HEK293 (cell line): ENCODE results near the gene RCAN2.

Experiments
- CTCF ChIA-PET: fragments of 350-600 bp; formaldehyde crosslinking; extraction: SDS; loops from one replicate; lab custom pipeline; 2021; ENCODE audit warnings: antibody characterized with exemption; lab: Yijun Ruan, JAX
- POLR2A ChIA-PET: fragments of 300-600 bp; formaldehyde crosslinking; extraction: SDS; loops from one replicate; lab custom pipeline; 2020; ENCODE audit warnings: antibody characterized with exemption, inconsistent platforms; lab: Yijun Ruan, JAX
- H3K27ac ChIP-seq: fragments of 200-500 bp; sonication (Bioruptor generic); 2 replicates; pipeline ENCODE4 v1.5.1; 2014; ENCODE audit warnings: low read depth, low read length, control low read depth, inconsistent platforms; ENCODE audit errors: extremely low read depth
- H3K36me3 ChIP-seq, 2 experiments: fragments of 200-500 bp in 1 of 2; sonication (Bioruptor generic) in 1 of 2; 1 replicate in 1 of 2; 2 replicates in 1 of 2; pipeline ENCODE4 v1.5.1; 2014 to 2017; ENCODE audit warnings: inconsistent platforms in 2 of 2, low read length in 2 of 2; ENCODE audit not compliant: control insufficient read depth in 2 of 2, insufficient read depth in 1 of 2
- H3K4me1 ChIP-seq: fragments of 200-500 bp; sonication (Bioruptor generic); 2 replicates; pipeline ENCODE4 v1.5.1; 2014; ENCODE audit warnings: mild to moderate bottlenecking, low read length, inconsistent platforms; ENCODE audit not compliant: control insufficient read depth, insufficient read depth
- H3K4me3 ChIP-seq: 2 replicates; pipeline ENCODE4 v1.5.1; 2011; ENCODE audit warnings: low read depth, mild to moderate bottlenecking, control low read depth, low read length, moderate library complexity
- H3K9me3 ChIP-seq: fragments of 200-500 bp; sonication (Bioruptor generic); 2 replicates; pipeline ENCODE4 v1.5.1; 2014; ENCODE audit warnings: low read depth, low read length, inconsistent platforms; ENCODE audit not compliant: control insufficient read depth, insufficient read depth
- IKZF3 ChIP-seq: fragments of 450-650 bp; IDR thresholded peaks from 2 replicates; pipeline ENCODE4 v1.5.0; 2018; ENCODE audit warnings: missing biosample characterization, mild to moderate bottlenecking, missing genetic modification characterization, moderate library complexity
- PRDM2 ChIP-seq: fragments of 450-650 bp; formaldehyde crosslinking; IDR thresholded peaks from 2 replicates; pipeline ENCODE4 v1.5.1; 2016; ENCODE audit warnings: missing biosample characterization, missing genetic modification characterization, borderline replicate concordance
- WT1 ChIP-seq: fragments of 450-650 bp; formaldehyde crosslinking; IDR thresholded peaks from 2 replicates; pipeline ENCODE4 v1.5.1; 2016; ENCODE audit warnings: missing biosample characterization, missing genetic modification characterization
- ZBTB20 ChIP-seq: fragments of 450-650 bp; formaldehyde crosslinking; IDR thresholded peaks from 2 replicates; pipeline ENCODE4 v1.5.1; 2016; ENCODE audit warnings: missing biosample characterization, missing genetic modification characterization
- ZBTB44 ChIP-seq: fragments of 450-650 bp; IDR thresholded peaks from 2 replicates; pipeline ENCODE4 v1.5.1; 2018; ENCODE audit warnings: missing biosample characterization, mild to moderate bottlenecking, missing genetic modification characterization
- ZFP69B ChIP-seq: fragments of 450-650 bp; formaldehyde crosslinking; IDR thresholded peaks from 2 replicates; pipeline ENCODE4 v1.5.1; 2016; ENCODE audit warnings: missing biosample characterization, missing genetic modification characterization
- ZNF214 ChIP-seq: fragments of 450-650 bp; formaldehyde crosslinking; IDR thresholded peaks from 2 replicates; pipeline ENCODE4 v1.5.1; 2017; ENCODE audit warnings: missing biosample characterization, mild to moderate bottlenecking, missing genetic modification characterization, borderline replicate concordance
- ZNF521 ChIP-seq: fragments of 450-650 bp; formaldehyde crosslinking; IDR thresholded peaks from 2 replicates; pipeline ENCODE4 v1.5.1; 2017; ENCODE audit warnings: missing biosample characterization, mild to moderate bottlenecking, missing genetic modification characterization
- ZNF600 ChIP-seq: fragments of 450-650 bp; formaldehyde crosslinking; IDR thresholded peaks from 2 replicates; pipeline ENCODE4 v1.5.1; 2016; ENCODE audit warnings: missing biosample characterization, missing genetic modification characterization
- ZNF707 ChIP-seq: fragments of 450-650 bp; formaldehyde crosslinking; IDR thresholded peaks from 2 replicates; pipeline ENCODE4 v1.5.1; 2016; ENCODE audit warnings: missing biosample characterization, missing genetic modification characterization
- ZNF747 ChIP-seq: fragments of 450-650 bp; formaldehyde crosslinking; IDR thresholded peaks from 2 replicates; pipeline ENCODE4 v1.5.1; 2016; ENCODE audit warnings: missing biosample characterization, missing genetic modification characterization
- ZSCAN4 ChIP-seq: fragments of 450-650 bp; formaldehyde crosslinking; IDR thresholded peaks from 2 replicates; pipeline ENCODE4 v1.5.1; 2017; ENCODE audit warnings: missing biosample characterization, missing genetic modification characterization
- ZXDB ChIP-seq: fragments of 450-650 bp; formaldehyde crosslinking; IDR thresholded peaks from 2 replicates; pipeline ENCODE4 v1.5.1; 2016; ENCODE audit warnings: missing biosample characterization, missing genetic modification characterization
- TF ChIP-seq, protein P1 (sequence below): fragments of 450-650 bp; formaldehyde crosslinking; conservative IDR thresholded peaks from 2 replicates; pipeline ENCODE4 v1.5.1; 2016; ENCODE audit warnings: low read depth, missing biosample characterization, missing genetic modification characterization
- TF ChIP-seq, protein P2 (sequence below): fragments of 450-650 bp; formaldehyde crosslinking; IDR thresholded peaks from 2 replicates; pipeline ENCODE4 v1.5.1; 2016; ENCODE audit warnings: missing biosample characterization, missing genetic modification characterization

RCAN2 gene

DNA sequence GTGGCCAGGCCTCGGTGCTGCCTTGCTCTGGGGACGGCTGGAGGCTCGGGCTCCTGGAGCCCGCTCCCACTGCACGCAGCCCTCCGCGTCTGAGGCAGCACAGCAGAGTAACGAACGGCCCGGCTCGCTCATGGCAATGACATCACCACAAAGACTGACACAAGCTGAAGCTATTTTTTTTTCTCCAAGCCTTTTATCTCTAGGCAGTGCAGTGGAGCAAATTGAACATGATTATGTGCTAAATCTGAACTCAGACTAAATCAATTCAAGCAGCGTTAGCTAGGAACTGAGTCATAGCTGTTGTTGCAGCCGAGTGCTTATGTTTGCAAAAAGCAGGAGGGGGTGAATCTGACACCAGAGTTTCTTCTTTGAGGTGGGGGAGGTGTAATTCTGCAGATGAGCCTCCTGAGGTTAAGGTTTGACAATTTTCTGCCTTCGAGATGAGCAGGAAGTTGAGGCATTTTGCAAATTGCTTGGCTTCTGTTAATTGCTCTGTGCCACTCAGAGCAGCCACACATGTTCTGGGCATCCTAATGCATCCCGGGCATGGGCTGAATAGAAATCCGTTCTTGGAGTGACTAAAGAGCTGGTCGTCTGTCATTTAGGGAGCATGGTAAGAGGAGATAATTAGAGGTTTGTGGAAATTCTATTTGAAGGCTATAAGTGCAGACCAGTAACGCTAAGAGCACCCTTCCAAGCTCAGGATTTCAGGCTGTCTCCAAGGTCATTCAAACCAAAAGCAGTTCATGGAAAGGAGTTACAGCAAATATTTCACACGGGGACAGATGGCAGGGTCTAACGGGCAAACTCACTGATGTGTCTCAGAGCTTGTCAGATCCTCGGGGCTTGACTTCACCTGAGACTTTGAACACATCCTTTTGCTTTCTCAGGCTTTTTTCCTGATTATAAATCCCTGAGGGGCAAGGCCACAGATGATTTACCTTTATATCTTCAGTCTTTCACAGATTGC lies 165.4 kb downstream of the RCAN2 start:
- Histone ChIP-seq H3K4me3 (peak overlapping the region; percentile 9; the same call in 1 of the 2 replicates), H3K36me3 (no peaks in the 10 kb centered on the region), H3K27ac (no peak overlapping the region), H3K4me1 (peaks cover 8% of the 10 kb centered on the region), H3K9me3 (no peaks in the 10 kb centered on the region)
- ChIA-PET POLR2A (interaction anchor here (0.6 to 1.1 kb wide), 3 partner anchors 154 to 559 kb away, joined by 3 read pairs; partner anchors contain the start of gene ENPP5), CTCF (interaction anchor here (0.5 to 3.0 kb wide), 7 partner anchors 84 to 698 kb away, joined by 3 to 13 read pairs (median 3); no protein-coding TSS in a partner anchor)
- TF ChIP-seq ZSCAN4 (tag by site-specific recombination) (no peak), ZXDB (tag by site-specific recombination) (peak; percentile 45; the same call in 1 of the 2 replicates), WT1 (tag by site-specific recombination) (no peak), ZNF521 (no peak), IKZF3 (tag by site-specific recombination) (peak; percentile 36; the same call in 1 of the 2 replicates), ZNF600 (tag by site-specific recombination) (peak; percentile 63; the same call in 1 of the 2 replicates), ZNF707 (tag by site-specific recombination) (no peak), PRDM2 (tag by site-specific recombination) (no peak), ZNF214 (no peak), ZBTB20 (tag by site-specific recombination) (peak; percentile 83), ZBTB44 (tag by site-specific recombination) (peak; percentile 69; the same call in 1 of the 2 replicates), ZNF747 (tag by site-specific recombination) (no peak), ZFP69B (tag by site-specific recombination) (peak; percentile 24; the same call in 1 of the 2 replicates)
- TF ChIP-seq, protein P1, sequence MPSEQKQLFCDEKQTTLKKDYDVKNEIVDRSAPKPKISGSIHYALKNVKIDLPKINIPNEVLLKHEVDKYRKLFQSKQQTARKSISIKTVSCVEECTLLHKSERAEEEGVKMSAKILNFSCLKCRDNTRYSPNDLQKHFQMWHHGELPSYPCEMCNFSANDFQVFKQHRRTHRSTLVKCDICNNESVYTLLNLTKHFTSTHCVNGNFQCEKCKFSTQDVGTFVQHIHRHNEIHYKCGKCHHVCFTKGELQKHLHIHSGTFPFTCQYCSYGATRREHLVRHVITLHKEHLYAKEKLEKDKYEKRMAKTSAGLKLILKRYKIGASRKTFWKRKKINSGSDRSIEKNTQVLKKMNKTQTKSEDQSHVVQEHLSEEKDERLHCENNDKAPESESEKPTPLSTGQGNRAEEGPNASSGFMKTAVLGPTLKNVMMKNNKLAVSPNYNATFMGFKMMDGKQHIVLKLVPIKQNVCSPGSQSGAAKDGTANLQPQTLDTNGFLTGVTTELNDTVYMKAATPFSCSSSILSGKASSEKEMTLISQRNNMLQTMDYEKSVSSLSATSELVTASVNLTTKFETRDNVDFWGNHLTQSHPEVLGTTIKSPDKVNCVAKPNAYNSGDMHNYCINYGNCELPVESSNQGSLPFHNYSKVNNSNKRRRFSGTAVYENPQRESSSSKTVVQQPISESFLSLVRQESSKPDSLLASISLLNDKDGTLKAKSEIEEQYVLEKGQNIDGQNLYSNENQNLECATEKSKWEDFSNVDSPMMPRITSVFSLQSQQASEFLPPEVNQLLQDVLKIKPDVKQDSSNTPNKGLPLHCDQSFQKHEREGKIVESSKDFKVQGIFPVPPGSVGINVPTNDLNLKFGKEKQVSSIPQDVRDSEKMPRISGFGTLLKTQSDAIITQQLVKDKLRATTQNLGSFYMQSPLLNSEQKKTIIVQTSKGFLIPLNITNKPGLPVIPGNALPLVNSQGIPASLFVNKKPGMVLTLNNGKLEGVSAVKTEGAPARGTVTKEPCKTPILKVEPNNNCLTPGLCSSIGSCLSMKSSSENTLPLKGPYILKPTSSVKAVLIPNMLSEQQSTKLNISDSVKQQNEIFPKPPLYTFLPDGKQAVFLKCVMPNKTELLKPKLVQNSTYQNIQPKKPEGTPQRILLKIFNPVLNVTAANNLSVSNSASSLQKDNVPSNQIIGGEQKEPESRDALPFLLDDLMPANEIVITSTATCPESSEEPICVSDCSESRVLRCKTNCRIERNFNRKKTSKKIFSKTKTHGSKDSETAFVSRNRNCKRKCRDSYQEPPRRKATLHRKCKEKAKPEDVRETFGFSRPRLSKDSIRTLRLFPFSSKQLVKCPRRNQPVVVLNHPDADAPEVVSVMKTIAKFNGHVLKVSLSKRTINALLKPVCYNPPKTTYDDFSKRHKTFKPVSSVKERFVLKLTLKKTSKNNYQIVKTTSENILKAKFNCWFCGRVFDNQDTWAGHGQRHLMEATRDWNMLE: peak; percentile 22
- TF ChIP-seq, protein P2, sequence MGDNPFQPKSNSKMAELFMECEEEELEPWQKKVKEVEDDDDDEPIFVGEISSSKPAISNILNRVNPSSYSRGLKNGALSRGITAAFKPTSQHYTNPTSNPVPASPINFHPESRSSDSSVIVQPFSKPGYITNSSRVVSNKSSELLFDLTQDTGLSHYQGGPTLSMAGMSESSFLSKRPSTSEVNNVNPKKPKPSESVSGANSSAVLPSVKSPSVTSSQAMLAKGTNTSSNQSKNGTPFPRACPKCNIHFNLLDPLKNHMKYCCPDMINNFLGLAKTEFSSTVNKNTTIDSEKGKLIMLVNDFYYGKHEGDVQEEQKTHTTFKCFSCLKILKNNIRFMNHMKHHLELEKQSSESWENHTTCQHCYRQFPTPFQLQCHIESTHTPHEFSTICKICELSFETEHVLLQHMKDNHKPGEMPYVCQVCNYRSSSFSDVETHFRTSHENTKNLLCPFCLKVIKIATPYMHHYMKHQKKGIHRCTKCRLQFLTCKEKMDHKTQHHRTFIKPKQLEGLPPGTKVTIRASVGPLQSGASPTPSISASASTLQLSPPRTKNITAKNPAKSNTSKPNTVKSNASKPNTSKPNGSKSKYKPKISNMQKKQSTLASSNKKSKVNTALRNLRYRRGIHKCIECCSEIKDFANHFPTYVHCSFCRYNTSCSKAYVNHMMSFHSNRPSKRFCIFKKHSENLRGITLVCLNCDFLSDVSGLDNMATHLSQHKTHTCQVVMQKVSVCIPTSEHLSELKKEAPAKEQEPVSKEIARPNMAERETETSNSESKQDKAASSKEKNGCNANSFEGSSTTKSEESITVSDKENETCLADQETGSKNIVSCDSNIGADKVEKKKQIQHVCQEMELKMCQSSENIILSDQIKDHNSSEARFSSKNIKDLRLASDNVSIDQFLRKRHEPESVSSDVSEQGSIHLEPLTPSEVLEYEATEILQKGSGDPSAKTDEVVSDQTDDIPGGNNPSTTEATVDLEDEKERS (tag by site-specific recombination): no peak
